ENCODE data around the gene MROH8.

- TF ChIP-seq, protein P1, sequence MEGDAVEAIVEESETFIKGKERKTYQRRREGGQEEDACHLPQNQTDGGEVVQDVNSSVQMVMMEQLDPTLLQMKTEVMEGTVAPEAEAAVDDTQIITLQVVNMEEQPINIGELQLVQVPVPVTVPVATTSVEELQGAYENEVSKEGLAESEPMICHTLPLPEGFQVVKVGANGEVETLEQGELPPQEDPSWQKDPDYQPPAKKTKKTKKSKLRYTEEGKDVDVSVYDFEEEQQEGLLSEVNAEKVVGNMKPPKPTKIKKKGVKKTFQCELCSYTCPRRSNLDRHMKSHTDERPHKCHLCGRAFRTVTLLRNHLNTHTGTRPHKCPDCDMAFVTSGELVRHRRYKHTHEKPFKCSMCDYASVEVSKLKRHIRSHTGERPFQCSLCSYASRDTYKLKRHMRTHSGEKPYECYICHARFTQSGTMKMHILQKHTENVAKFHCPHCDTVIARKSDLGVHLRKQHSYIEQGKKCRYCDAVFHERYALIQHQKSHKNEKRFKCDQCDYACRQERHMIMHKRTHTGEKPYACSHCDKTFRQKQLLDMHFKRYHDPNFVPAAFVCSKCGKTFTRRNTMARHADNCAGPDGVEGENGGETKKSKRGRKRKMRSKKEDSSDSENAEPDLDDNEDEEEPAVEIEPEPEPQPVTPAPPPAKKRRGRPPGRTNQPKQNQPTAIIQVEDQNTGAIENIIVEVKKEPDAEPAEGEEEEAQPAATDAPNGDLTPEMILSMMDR (IDR thresholded peaks at IDR 0.05): no peak
- TF ChIP-seq POLR2A (IDR thresholded peaks at IDR 0.05): no peak
- no peak for TF ChIP-seq POLR2AphosphoS5 (IDR thresholded peaks at IDR 0.05)
- TF ChIP-seq EP300 (IDR thresholded peaks at IDR 0.05): no peak
These were observed 19.7 kb upstream of the MROH8 start for GRCh38 chr20:37198932-37199660.
